ENCODE data around the gene B3GNT2.

- TF ChIP-seq CTCF (conservative IDR thresholded peaks at IDR 0.05) (no peak), ZFX (IDR thresholded peaks at IDR 0.05) (no peak)
These were observed 6.7 kb upstream of the B3GNT2 start for GRCh38 chr2:62189196-62189595.

All from C4-2B (cell line).